Renal cortex interstitium (tissue), 11 donors: ENCODE data around the gene BRIX1. TPM values are rescaled to one million over a fixed set of nuclear protein-coding genes. Genes with fewer than 3 reads are reported as not detected.
"Not testable (repeated sequence)": the region's sequence is repeated elsewhere in the genome, so short reads cannot be mapped to it uniquely, and the experiment has no call there.

Experiments
- DNase-seq, 11 donors: peaks; one replicate each; pipeline ENCODE4 v3.0.0-alpha.2; 2013; ENCODE audit warnings: low read depth in 9 of 11, low spot score in 4 of 11; ENCODE audit errors: extremely low read depth in 1 of 11
- polyA plus RNA-seq, 3 donors: library from polyadenylated mRNA; unstranded; fragments of 120-200 nt; gene quantifications; one replicate each; pipeline ENCODE4 v1.2.1, GENCODE V29; 2013; ENCODE audit not compliant: insufficient read length in 3 of 3

The BRIX1 gene
- polyA plus RNA-seq, 3 donors = 43.1 to 63.2 (median 52.1) TPM

- peak; percentile 44 to 78 (median 65) for DNase-seq
These were observed 17.1 kb upstream of the BRIX1 start for GRCh38 chr5:34898258-34898895.

GRCh38 chr5:34899066-34899465, 16.4 kb upstream of the BRIX1 start:
- DNase-seq = no peak

- no peak for DNase-seq
These were observed 14.9 kb upstream of the BRIX1 start for GRCh38 chr5:34900652-34901051.

GRCh38 chr5:34903260-34903659, 12.3 kb upstream of the BRIX1 start:
- no peak for DNase-seq

- DNase-seq = no peak
These were observed 9.9 kb upstream of the BRIX1 start for GRCh38 chr5:34905564-34905963.

- DNase-seq = no peak
These were observed 2.4 kb upstream of the BRIX1 start for GRCh38 chr5:34913072-34913471.

- peak in 1 of 11 donors; percentile 3 for DNase-seq
These were observed 806 bp upstream of the BRIX1 start for GRCh38 chr5:34914671-34915138.

- peak in 1 of 11 donors; percentile 13 for DNase-seq
These were observed 313 bp downstream of the BRIX1 start for GRCh38 chr5:34915856-34916192.

GRCh38 chr5:34916518-34916917, 1.0 kb downstream of the BRIX1 start:
- no peak for DNase-seq

GRCh38 chr5:34918025-34918424, 2.5 kb downstream of the BRIX1 start:
- no peak for DNase-seq

- no peak for DNase-seq
These were observed 3.6 kb downstream of the BRIX1 start for GRCh38 chr5:34919077-34919476.

- DNase-seq = not testable (repeated sequence)
These were observed 7.7 kb downstream of the BRIX1 start for GRCh38 chr5:34923256-34923655.

GRCh38 chr5:34923694-34924461, 8.4 kb downstream of the BRIX1 start:
- no peak for DNase-seq

GRCh38 chr5:34924462-34924765, 8.9 kb downstream of the BRIX1 start:
- DNase-seq = no peak

- DNase-seq = no peak
These were observed 10.9 kb downstream of the BRIX1 start for GRCh38 chr5:34926318-34926888.

GRCh38 chr5:34927785-34928184, 12.3 kb downstream of the BRIX1 start:
- DNase-seq = no peak

GRCh38 chr5:34928267-34928666, 12.8 kb downstream of the BRIX1 start:
- no peak for DNase-seq

- DNase-seq = peak in 10 of 11 donors; percentile 89 to 97 (median 95)
These were observed 13.7 kb downstream of the BRIX1 start, which contains the start of gene DNAJC21 for GRCh38 chr5:34929134-34929719. Gene DNAJC21, plus strand, starts transcription at chr5:34929559. Its CDS starts 261 bp downstream, at chr5:34929820.

- peak in 10 of 11 donors; percentile 44 to 84 (median 65) for DNase-seq
These were observed 14.4 kb downstream of the BRIX1 start for GRCh38 chr5:34929720-34930461.
